K562 (cell line): ENCODE measurements around the gene SGMS1. TPM values are rescaled to one million over a fixed set of nuclear protein-coding genes. Genes with fewer than 3 reads are reported as not detected.

Experiments used
- ATF4 ChIP-seq: fragments of 450-650 bp; formaldehyde crosslinking; IDR thresholded peaks from 2 replicates; pipeline ENCODE4 v1.4.0; 2022; ENCODE audit warnings: mild to moderate bottlenecking, moderate library complexity
- BDP1 ChIP-seq: IDR thresholded peaks from 3 replicates; pipeline ENCODE4 v1.6.1; 2011; ENCODE audit not compliant: insufficient read length, insufficient read depth
- CHD4 ChIP-seq: fragments of 200-600 bp; sonication (generic); IDR thresholded peaks from 3 replicates; pipeline ENCODE4 v1.6.1; 2012; ENCODE audit warnings: low read depth, mild to moderate bottlenecking, mixed read lengths, low read length, inconsistent platforms; ENCODE audit not compliant: insufficient read depth, insufficient replicate concordance, poor library complexity, severe bottlenecking
- ELK1 ChIP-seq: sonication (generic); formaldehyde crosslinking; IDR thresholded peaks from 2 replicates; pipeline ENCODE4 v1.8.1; 2022; ENCODE audit warnings: missing genetic modification reagents
- ERF ChIP-seq: fragments of 450-650 bp; formaldehyde crosslinking; IDR thresholded peaks from 2 replicates; pipeline ENCODE4 v1.4.0; 2020; ENCODE audit warnings: mild to moderate bottlenecking, mixed read lengths
- KDM1A ChIP-seq, 2 experiments: fragments of 450-650 bp; IDR thresholded peaks; 2 replicates each; pipeline ENCODE4 v1.6.1; 2016; ENCODE audit warnings: mild to moderate bottlenecking in 2 of 2
- MTF1 ChIP-seq: fragments of 250-450 bp; sonication (Bioruptor Pico); IDR thresholded peaks from 2 replicates; pipeline ENCODE4 v1.9.0; 2021; ENCODE audit warnings: moderate library complexity, mild to moderate bottlenecking, inconsistent platforms, borderline replicate concordance
- RBM39 ChIP-seq: fragments of 200-400 bp; formaldehyde crosslinking; optimal IDR thresholded peaks from 2 replicates; pipeline ENCODE3; 2018; ENCODE audit warnings: low read depth, low read length
- SNRNP70 ChIP-seq: fragments of 200-400 bp; formaldehyde crosslinking; optimal IDR thresholded peaks from 2 replicates; pipeline ENCODE3; 2017; ENCODE audit warnings: low read depth, low read length
- TAF1 ChIP-seq: IDR thresholded peaks from 2 replicates; pipeline ENCODE4 v1.6.1; 2011; ENCODE audit warnings: mild to moderate bottlenecking, low read length, moderate library complexity; ENCODE audit not compliant: insufficient read depth, control insufficient read depth, severe bottlenecking; ENCODE audit errors: extremely low read depth
- ZBTB17 ChIP-seq: fragments of 450-650 bp; formaldehyde crosslinking; IDR thresholded peaks from 2 replicates; pipeline ENCODE4 v1.4.0; 2020; ENCODE audit warnings: mild to moderate bottlenecking
- ZBTB40 ChIP-seq, 2 experiments: fragments of 450-650 bp in 1 of 2; sonication (generic) in 1 of 2; formaldehyde crosslinking in 1 of 2; IDR thresholded peaks; 2 replicates each; pipeline versions ENCODE4 v1.7.1 to v1.9.0; 2016 to 2022; ENCODE audit warnings: inconsistent platforms in 1 of 2, mild to moderate bottlenecking in 1 of 2, missing genetic modification reagents in 1 of 2
- ZC3H4 ChIP-seq: sonication (generic); formaldehyde crosslinking; IDR thresholded peaks from 2 replicates; pipeline ENCODE4 v1.9.0; 2021; ENCODE audit warnings: missing genetic modification reagents, borderline replicate concordance
- ZNF24 ChIP-seq: fragments of 450-650 bp; IDR thresholded peaks from 2 replicates; pipeline ENCODE4 v1.6.1; 2016
- ZNF511 ChIP-seq: sonication (generic); formaldehyde crosslinking; IDR thresholded peaks from 2 replicates; pipeline ENCODE4 v1.8.0; 2022; ENCODE audit warnings: mild to moderate bottlenecking, missing genetic modification reagents
- polyA plus RNA-seq, 8 experiments: library from polyadenylated mRNA; depleted of rRNA in 4 of 8; stranded (reverse) in 5 of 8; unstranded in 3 of 8; fragments of >200 nt; fragmentation: Nextera tagmentation in 2 of 8; fragmentation: Illumina TruSeq in 1 of 8; extraction: Ambion mirVana in 2 of 8; extraction: Trizol in 1 of 8; gene quantifications; 2 replicates each; pipeline versions ENCODE4 v1.2.1 to v1.2.3, GENCODE V29; 2011 to 2014; ENCODE audit warnings: inconsistent platforms in 1 of 8, missing spikeins in 1 of 8
- total RNA-seq, 7 experiments: library from RNA; depleted of rRNA in 6 of 7; stranded (reverse); fragments of >200 nt in 6 of 7; fragmentation: Illumina TruSeq in 2 of 7; extraction: Trizol in 2 of 7; gene quantifications; 2 replicates each; pipeline versions ENCODE4 v1.2.1 to v1.2.3, GENCODE V29; 2011 to 2021; ENCODE audit warnings: low replicate concordance in 1 of 7

The SGMS1 gene
- total and polyA plus RNA-seq, 9 of the 15 experiments (the other 6 are each of a cell fraction or from before 2014, with no cell fraction given) = 22.6 to 232 (median 82.2) TPM

GRCh38 chr10:50621968-50622705, 1.6 kb downstream of the SGMS1 start (continued):
- TF ChIP-seq ZBTB40 (IDR thresholded peaks at IDR 0.05) = no peak; the same call in none of the 2 replicates
- TF ChIP-seq ZBTB40 (CRISPR knock-in tag; IDR thresholded peaks at IDR 0.05) = no peak
- no peak for TF ChIP-seq ERF (CRISPR knock-in tag)
- no peak for TF ChIP-seq BDP1
- 0 out of 2 replicates have a peak, but pooled peaks have one; percentile 52 for TF ChIP-seq ZNF511
- TF ChIP-seq ZC3H4 = no peak
- no peak for TF ChIP-seq TAF1
- peak; percentile 76 for TF ChIP-seq ZNF24
- 0 out of 2 replicates have a peak, but pooled peaks have one; percentile 8 for TF ChIP-seq ZBTB17 (CRISPR knock-in tag)
- no peak for TF ChIP-seq ELK1 (CRISPR knock-in tag)
- TF ChIP-seq SNRNP70 = no peak
- TF ChIP-seq KDM1A (IDR thresholded peaks at IDR 0.05) = 0 out of 4 replicates have a peak, but pooled peaks have one; percentile 8 to 30
- no peak for TF ChIP-seq MTF1 (CRISPR knock-in tag)
- TF ChIP-seq ATF4 (CRISPR knock-in tag) = peak; percentile 16; the same call in 1 of the 2 replicates
- TF ChIP-seq RBM39 = no peak
- no peak for TF ChIP-seq CHD4
